ENCODE data around the gene CD48. TPM values are rescaled to one million over a fixed set of nuclear protein-coding genes. Genes with fewer than 3 reads are reported as not detected.

CD48 gene
- total RNA-seq, 1 donor from 2014 or later, result 2.4 TPM

DNA sequence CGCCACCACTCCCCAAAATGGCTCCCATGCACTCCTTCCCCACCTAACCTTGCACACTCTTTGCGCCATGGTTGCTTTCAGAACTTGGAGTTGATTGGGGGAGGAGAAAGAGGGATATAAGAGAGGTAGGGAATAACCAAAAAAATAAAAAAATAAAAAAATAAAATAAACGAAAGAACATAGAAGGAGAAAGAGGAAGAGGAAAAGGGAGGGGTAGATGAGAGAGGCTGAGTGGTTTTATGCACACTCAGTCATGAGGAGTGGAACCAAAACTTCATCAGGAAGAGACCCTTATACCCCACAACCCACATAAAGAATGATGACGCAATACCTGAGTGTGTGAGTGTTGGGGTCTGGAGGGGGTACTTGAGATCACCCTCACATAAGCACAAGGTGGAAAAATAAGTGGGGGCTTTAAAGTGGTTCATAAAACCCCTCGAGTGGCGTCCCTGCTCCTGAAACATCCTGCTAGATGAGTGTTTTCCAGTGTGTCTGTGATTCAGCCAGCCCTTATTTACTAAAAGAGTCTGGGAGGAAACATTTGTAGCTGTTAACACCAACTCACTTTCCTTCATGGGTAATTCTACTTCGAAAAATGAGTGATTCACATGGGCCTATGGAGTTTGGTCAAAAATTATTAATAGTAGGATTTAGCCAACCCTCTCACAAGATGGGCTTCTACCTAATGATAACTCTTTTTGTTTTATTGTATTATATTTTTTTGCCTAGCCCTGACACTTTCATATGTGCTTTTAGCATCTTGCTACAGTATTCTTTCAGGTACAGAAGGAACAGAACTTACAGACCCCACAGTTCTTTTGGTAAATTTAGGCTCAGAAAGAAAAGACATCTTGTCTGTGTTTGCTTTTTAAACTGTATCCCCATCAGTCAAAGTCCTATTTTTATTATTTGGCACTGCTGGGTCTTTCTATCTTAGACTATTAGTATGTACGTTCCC, 70.0 kb downstream of the CD48 start:
- intact Hi-C loops (cut with micrococcal nuclease), result no loop called here
- DNase-seq, result no peak
- ATAC-seq, result no peak

- intact Hi-C loops (cut with micrococcal nuclease), result no loop called here
- ATAC-seq (no peak), DNase-seq (no peak)
These were observed 71.1 kb downstream of the CD48 start for GRCh38 chr1:160640359-160641123.

- no peak for ATAC-seq
- no peak for DNase-seq
These were observed 72.0 kb downstream of the CD48 start for GRCh38 chr1:160639652-160640051.

GRCh38 chr1:160638926-160639325, 72.7 kb downstream of the CD48 start:
- ATAC-seq (no peak), DNase-seq (no peak)
- intact Hi-C loops (cut with micrococcal nuclease), result no loop called here

More at GRCh38 chr1:160639652-160640051, 72.0 kb downstream of the CD48 start:
- intact Hi-C loops (cut with micrococcal nuclease), result no loop called here

DNA sequence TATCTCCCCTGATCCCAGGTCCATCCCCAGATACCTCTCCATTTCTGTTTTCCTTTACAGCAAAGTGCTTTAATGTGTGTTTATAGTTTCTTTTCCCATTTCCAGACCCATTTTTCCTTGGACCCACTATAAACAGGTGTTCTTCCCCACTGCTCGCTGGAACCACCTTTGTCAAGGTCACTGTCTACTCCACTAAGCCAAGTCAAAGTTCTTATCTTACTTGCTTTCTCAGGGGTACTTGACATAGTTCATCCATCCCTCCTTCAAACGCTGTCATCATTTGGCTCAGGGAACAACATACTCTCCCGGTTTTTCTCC, 73.1 kb downstream of the CD48 start:
- intact Hi-C loops (cut with micrococcal nuclease), result no loop called here
- ATAC-seq (no peak), DNase-seq (no peak)

DNA sequence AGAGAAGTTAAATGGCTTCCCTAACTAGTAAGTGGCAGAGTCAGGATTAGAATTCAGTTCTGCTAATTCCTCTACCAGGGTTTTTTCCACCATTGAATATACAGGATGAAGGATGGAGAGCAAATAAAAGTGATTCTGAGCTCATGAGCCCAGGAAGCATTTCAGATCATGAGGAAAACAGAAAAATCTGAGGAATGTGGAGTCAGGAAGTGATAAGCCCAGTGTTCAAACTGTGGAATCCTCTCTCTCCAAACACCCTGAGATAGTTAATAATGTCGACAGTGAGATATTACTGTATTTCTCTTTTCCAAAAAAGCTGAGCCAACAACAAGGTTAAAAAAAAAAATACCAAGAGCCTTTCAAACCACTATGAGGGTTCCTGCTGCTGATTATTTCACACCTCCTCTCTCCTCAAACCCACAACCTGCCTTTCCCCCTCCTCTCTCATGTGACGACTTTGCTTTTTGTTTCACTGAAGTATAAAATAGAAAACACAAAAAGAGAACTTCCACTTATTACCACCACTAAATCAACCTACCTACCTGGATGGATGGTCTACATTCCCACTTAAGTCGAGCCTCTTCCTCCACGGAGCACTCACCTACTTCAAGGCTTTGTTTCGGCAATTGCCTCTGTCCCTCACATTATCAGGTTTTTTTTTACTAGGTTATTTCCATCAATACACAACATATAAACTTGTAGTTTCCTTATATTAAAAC, 73.6 kb downstream of the CD48 start:
- ATAC-seq, result no peak
- intact Hi-C loops (cut with micrococcal nuclease), result no loop called here
- no peak for DNase-seq

GRCh38 chr1:160637065-160637464, 74.6 kb downstream of the CD48 start:
- intact Hi-C loops (cut with micrococcal nuclease), result no loop called here
- no peak for DNase-seq
- ATAC-seq, result no peak

GRCh38 chr1:160636547-160636946, 75.1 kb downstream of the CD48 start:
- DNase-seq (no peak), ATAC-seq (no peak)
- intact Hi-C loops (cut with micrococcal nuclease), result no loop called here

DNA sequence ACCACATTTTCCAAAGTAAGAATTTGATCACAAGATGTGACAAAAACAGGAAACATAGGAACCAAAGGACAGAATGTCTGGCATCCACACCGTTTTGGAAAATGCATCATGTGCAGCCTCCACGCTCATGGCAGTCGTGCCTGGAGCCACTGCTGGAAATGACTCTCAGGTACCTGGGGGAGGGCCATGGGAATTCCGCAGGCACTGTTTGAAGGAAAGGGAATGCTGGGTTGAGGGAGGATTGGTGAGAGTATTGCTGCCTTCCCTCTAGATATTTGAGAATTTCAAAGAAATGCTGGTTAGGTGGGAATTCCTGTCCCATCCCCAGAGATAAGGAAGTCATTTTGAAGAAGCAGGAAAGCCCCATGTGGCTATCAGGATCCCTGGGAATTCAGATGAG, 75.5 kb downstream of the CD48 start:
- ATAC-seq, result no peak
- no peak for DNase-seq
- intact Hi-C loops (cut with micrococcal nuclease), result no loop called here

GRCh38 chr1:160634543-160635491, 76.8 kb downstream of the CD48 start:
- intact Hi-C loops (cut with micrococcal nuclease), result no loop called here

DNA sequence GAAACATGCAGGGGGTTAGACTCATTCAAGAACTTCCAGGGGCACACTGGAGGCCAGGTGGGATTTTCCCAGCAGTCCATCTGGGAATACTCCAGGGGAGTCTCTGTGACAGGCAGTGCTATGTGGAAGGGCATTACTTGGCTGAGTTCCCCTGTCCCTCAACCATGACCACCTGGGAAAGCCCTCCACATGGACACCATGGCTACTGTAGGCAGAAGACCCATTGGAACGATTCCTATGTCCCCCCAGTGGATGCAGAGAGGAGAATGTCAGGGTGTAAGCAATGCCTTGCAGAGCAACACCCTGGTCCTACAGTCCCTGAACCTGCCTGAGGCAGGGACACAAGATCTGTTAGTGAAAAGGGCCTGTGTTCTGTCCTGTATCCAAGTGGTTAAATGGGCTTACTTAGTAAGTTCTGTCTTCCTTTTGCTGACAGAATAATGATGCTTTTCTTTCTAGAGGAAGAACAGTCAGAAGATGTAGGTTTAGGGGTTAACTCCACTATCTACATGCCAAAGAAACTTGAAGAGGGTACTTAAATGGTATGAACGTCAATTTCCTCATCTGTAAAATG, 78.2 kb downstream of the CD48 start:
- DNase-seq (no peak), ATAC-seq (no peak)
- intact Hi-C loops (cut with micrococcal nuclease), result no loop called here

More at GRCh38 chr1:160634543-160635491, 76.8 kb downstream of the CD48 start:
- ATAC-seq (no peak), DNase-seq (no peak)

DNA sequence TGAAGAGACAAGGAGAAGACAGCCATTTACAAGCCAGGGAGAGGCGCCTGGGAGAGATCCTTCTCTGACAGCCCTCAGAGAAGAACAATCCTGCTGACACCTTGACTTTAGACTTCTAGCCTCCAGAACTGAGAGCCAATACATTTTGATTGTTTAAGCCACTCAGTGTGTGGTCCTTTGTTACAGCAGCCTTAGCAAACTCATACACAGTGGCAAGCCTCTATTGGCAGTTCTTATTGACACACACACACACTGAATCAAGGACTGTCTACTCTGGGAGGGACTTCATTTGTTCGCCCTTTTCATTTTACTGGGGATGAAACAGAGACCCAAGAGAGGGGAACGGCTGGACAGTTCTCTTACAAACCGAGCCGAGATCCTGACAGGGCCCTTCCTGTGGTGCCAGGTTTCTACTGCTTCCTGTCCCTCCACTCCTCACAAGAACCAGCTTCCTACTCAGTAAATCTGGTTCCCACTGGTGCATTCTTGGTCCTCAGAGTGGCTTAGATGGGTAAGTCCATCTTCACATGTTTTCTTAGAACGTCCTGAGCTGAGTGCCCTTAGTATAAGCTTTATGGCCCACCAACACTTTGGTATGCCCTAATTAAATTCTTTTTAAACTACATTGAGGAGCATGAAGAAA, 79.5 kb downstream of the CD48 start:
- intact Hi-C loops (cut with micrococcal nuclease), result no loop called here
- no peak for ATAC-seq
- DNase-seq, result no peak

- ATAC-seq (no peak), DNase-seq (no peak)
- intact Hi-C loops (cut with micrococcal nuclease), result no loop called here
These were observed 80.8 kb downstream of the CD48 start for GRCh38 chr1:160630523-160631451.

GRCh38 chr1:160629286-160630210, 82.1 kb downstream of the CD48 start:
- intact Hi-C loops (cut with micrococcal nuclease), result no loop called here
- DNase-seq, result peak; percentile 58

DNA sequence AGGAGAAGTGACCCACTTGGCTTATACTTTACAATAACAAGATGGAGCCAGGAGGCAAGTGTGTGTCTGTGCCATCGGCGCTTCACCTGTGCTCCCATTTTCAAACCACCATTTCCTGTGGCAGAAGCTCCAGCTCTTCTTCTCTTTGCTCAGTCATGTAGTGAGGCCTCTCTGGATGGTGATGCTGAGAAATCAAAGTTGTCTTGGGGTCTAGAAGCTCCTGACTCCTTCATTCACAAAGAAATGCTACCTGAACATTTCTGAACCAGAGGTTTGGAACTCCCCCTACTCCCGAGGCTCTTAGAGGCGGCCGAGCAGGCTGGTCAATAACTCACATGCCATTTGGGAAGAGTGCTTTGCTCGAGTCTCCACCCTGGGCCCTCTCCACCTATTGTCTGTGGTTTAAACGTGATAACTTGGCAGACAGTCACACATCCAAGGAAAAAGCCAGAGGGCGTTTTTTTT, 82.8 kb downstream of the CD48 start:
- DNase-seq (no peak), ATAC-seq (no peak)
- intact Hi-C loops (cut with micrococcal nuclease), result no loop called here

More at GRCh38 chr1:160629286-160630210, 82.1 kb downstream of the CD48 start:
- ATAC-seq, result peak; percentile 58
